Measurements from ENCODE around the gene SRI. TPM values are rescaled to one million over a fixed set of nuclear protein-coding genes. Genes with fewer than 3 reads are reported as not detected.
"Not testable (repeated sequence)": the region's sequence is repeated elsewhere in the genome, so short reads cannot be mapped to it uniquely, and the experiment has no call there.

SRI gene
- 69.2 and 95.9 TPM in 2 replicates for total RNA-seq

GRCh38 chr7:88219781-88220747 is at the start of gene SRI:
Gene SRI, minus strand, starts transcription at chr7:88220038. Its CDS starts 12 bp downstream, at chr7:88220026.
- DNase-seq (ENCODE audit: low read depth in 2 of 2), result peak; percentile 89 to 91

- DNase-seq (ENCODE audit: low read depth in 2 of 2), result no peak
These were observed 49.7 kb upstream of the SRI start for GRCh38 chr7:88269586-88269985.

GRCh38 chr7:88268858-88269257 is 49.0 kb upstream of the SRI start:
- DNase-seq (ENCODE audit: low read depth in 2 of 2), result no peak

DNA sequence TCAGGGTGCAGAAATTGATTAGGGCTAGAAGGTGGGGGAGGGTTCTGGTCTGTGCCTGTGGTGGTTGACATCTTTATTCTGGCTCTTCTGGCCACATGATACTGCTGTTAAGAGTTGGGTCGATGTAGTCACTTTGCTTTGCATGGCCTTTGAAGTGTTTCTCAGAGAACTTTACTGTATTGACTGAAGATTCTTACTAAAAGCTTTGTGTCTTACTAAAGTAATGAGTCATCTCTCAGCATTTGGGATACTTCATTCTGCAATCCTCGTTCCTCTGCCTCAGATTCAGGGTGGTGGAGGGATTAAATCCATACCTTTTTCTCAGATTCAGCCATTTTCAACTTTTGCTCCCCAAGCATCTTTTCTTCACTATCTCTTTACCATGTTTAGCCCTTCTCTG is 48.2 kb upstream of the SRI start:
- no peak for DNase-seq (ENCODE audit: low read depth in 2 of 2)

GRCh38 chr7:88267421-88267820 is 47.6 kb upstream of the SRI start:
- DNase-seq (ENCODE audit: low read depth in 2 of 2), result no peak

DNA sequence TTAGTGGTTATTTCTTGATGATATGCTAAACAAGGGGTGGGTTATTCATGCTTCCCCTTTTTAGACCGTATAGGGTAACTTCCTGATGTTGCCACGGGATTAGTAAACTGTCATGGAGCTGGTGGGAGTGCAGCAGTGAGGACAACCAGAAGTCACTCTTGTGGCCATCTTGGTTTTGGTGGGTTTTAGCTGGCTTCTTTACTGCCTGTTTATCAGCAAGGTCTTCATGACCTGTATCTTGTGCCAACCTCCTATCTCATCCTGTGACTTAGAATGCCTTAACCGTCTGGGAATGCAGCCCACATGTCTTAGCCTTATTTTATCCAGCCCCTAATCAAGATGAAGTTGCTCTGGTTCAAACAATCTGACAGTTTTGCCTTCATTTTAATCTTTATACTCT is 45.1 kb upstream of the SRI start:
- not testable (repeated sequence) for DNase-seq (ENCODE audit: low read depth in 2 of 2)

- no peak for DNase-seq (ENCODE audit: low read depth in 2 of 2)
These were observed 42.7 kb upstream of the SRI start for GRCh38 chr7:88262562-88262961.

DNA sequence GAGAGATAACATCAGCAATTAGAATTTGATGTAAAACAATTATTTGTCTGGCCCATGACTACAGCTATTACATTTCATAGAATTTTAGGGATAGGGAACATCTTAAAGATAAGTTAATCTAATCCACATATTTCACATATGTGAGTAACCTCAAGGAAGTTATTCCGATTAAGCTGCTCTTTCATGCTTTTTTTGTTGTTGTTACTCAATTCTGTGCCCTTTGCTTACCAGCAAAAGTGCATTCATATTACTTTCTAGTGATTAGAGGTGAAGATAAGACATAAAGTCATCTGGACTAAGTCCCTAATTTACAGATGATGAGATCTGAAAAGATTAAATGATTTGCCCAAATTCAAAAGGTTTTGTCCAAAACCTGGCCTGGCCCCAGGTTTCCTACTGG is 40.9 kb upstream of the SRI start:
- no peak for DNase-seq (ENCODE audit: low read depth in 2 of 2)

DNA sequence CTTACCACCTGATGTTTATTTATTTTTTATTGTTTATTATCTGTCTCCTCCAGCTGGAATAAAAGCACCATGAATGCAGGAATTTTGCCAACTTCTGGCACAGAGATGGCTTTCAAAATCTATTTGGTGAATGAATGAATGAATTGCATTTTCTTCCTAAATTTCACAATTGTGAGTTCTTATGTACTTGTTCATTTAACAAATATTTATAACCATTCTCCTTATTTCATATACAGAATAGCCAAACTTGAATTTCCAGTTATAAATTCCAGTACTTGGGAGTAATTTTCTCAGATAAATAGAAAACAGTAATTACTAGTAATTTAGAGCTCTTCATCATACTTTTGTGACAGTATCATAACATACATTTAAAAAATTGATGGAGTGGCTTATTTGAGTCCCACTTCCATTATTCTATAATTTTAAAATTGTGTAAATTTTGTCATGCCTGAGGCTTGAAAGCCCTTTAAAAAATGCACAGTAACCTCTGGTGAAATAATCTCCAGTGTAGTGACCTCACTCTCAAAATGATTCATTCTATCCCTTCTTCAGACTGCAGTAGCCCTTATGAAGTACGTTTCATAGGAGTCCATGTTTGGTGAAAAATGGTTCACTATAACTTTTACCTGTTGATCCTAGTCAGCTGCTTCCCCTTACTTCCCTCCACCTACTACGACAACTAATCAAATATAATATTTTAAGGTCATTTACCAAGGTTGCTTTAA is 40.0 kb upstream of the SRI start:
- no peak for DNase-seq (ENCODE audit: low read depth in 2 of 2)

DNA sequence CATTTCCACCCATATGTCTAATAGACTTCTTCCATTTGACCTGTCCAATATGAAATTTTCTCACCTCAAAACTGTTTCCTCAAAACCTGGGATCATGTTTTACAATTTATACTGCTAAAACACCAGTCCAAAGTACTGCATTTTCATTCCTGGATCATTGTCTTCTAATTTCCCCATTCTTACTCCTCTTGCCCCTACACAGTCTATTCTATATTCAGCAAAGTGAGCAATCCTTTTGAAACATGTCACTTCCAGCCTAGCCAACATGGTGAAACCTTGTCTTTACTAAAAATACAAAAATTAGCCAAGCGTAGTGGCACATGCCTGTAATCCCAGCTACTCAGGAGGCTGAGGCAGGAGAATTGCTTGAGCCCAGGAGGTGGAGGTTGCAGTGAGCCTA is 38.5 kb upstream of the SRI start:
- DNase-seq (ENCODE audit: low read depth in 2 of 2), result not testable (repeated sequence)

DNA sequence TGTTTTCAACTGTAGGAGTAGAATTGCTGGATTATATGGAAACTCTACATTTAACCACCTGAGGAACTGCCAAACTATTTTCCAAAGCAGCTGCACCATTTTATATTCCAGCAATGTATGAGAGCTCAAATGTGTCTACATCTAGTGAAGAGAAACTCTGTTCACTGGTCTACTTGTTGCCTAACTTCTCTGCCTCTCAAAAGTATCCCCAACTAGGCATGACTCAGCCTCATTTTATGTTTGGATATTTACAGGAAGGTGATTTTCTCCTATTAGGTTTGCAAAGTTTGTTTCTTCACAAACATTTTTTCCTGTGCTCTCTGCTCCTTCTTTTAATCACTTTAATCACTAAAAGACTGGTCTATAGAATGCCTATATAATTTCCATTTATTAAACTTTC is 37.1 kb upstream of the SRI start:
- no peak for DNase-seq (ENCODE audit: low read depth in 2 of 2)

GRCh38 chr7:88254721-88255424 is 35.0 kb upstream of the SRI start:
- no peak for DNase-seq (ENCODE audit: low read depth in 2 of 2)

DNA sequence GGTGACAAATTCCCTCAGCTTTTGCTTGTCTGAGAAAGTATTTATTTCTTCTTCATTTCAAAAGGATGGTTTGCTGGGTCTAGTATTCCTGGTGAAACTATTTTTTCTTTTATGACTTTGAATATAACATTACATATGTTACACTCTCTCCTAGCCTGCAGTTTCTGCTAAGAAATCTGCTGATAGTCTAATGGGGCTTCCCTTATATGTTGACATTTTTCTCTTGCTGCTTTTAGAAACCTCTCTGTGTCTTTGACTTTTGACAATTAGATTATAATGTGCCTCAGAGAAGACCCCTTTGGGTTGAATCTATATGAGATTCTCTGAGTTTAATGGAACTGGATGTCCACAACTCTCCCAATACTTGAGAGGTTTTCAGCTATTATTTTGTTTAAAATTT is 33.8 kb upstream of the SRI start:
- no peak for DNase-seq (ENCODE audit: low read depth in 2 of 2)

- DNase-seq (ENCODE audit: low read depth in 2 of 2), result no peak
These were observed 24.4 kb upstream of the SRI start for GRCh38 chr7:88244258-88244657.

DNA sequence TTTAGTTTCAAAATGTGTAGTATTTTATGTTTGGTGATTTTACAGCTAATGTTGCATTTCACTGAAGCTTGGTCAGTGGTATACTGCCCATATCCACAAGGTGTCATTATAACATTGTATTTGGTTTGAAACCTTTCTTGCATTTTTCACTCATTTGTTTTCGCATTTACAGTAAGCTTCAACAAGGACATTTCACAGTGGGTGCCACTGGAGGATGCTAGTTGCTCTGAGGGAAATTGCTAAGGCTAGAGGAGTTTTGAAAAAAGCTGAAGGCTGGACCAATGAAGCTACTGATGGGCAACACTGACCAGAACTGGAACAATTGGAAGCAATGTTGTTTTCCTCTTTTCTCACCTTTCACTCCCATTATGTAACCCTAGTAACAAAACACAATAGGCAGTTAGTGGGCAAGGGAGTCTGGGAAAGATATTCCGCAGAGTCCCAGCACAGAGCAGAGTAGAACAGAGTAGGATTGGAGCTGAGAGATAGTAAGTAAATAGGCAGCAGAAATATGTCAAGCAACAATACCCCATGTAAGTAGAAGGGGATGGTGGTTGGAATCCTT is 23.6 kb upstream of the SRI start:
- DNase-seq (ENCODE audit: low read depth in 2 of 2), result peak; percentile 57 to 90

GRCh38 chr7:88239852-88240251 is 20.0 kb upstream of the SRI start:
- no peak for DNase-seq (ENCODE audit: low read depth in 2 of 2)

GRCh38 chr7:88233828-88234227 is 14.0 kb upstream of the SRI start:
- DNase-seq (ENCODE audit: low read depth in 2 of 2), result no peak

DNA sequence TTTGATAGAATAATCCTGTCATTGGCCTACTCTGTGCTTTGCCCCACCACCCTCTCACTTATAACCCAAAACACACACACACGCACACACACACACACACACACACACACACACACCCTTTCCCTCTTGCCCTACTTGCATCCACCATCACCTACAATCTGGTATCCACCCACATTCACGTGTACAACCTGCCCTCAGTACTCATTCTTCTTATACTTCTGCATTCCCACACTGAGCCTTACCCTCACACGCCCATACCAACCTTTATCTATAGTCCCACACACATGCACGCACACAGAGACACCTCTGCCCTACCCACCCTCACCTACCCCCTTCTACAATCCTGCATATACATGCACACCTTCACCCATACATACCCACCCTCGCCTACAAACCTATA is 10.8 kb upstream of the SRI start:
- no peak for DNase-seq (ENCODE audit: low read depth in 2 of 2)

DNA sequence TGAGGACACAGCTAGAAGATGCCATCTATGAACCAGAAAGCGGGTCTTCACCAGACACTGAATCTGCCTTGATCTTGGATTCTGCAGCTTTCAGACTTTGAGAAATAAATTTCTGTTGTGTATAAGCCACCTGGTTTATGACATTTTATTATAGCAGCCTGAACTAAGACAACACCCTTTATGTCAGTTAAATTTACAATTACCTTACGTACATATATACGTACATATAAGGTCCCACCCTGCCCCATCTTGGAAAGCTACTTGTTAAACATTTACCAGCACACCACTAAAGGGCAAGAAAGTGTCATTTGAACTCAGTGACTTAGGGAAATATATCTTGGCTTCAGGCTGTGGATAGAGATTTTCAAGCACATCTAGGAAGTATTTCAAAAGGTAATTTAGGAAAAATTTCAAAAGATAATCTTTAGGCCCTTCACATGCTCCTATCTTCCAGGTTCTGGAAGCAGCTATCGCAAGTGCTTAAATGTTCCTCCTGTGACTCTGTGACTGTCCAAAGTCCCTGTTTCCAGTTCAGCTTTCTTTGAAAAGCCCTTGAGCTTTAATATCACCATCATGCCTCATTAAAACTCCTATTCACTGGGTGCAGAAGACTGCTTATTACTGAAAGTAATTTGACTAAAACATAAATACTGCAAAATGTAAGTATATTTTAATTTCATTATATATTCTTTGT is 9.6 kb upstream of the SRI start:
- DNase-seq (ENCODE audit: low read depth in 2 of 2), result no peak

GRCh38 chr7:88226886-88227516 is 7.2 kb upstream of the SRI start:
- peak; percentile 33 to 71 for DNase-seq (ENCODE audit: low read depth in 2 of 2)

DNA sequence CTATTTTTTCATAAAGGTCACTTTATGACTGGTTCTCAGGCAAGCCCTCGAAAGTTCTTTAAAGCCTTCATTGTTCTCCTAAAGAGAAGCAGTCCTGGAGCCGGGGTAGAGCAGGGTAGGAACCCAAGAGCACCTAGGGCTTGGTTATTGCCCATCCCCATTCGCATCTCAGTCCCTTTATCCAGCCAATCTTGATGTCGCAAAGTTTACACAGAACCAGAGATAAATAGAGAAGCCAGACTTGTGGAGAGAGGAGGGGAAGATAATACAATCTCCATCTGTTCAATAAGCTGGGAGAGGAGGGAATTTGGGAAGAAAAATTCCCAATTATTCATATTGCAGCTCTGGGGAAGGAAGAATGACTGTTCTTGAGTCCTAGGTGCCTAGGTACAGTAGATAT is 6.4 kb upstream of the SRI start:
- DNase-seq (ENCODE audit: low read depth in 2 of 2), result no peak

Measured in lung microvascular endothelial cell (primary cell).